Progenitor cell of endocrine pancreas (in vitro differentiated cells): ENCODE data around the gene BCAT1. TPM values are rescaled to one million over a fixed set of nuclear protein-coding genes. Genes with fewer than 3 reads are reported as not detected.

Experiments
- DNase-seq: peaks from one replicate; pipeline ENCODE4 v3.0.0; 2021; ENCODE audit warnings: low spot score; ENCODE audit not compliant: unreplicated experiment
- H3K27ac Mint-ChIP-seq: 2 replicates; pipeline ENCODE4 v1.8.0; 2021; ENCODE audit warnings: mild to moderate bottlenecking, moderate library complexity, mixed read lengths
- H3K27me3 Mint-ChIP-seq: 2 replicates; pipeline ENCODE4 v1.8.0; 2021; ENCODE audit warnings: mixed read lengths
- H3K36me3 Mint-ChIP-seq: 2 replicates; pipeline ENCODE4 v1.8.0; 2022; ENCODE audit warnings: mixed read lengths; ENCODE audit not compliant: insufficient read depth
- H3K4me1 Mint-ChIP-seq: 2 replicates; pipeline ENCODE4 v1.8.0; 2021; ENCODE audit warnings: low read depth, mixed read lengths
- H3K4me3 Mint-ChIP-seq: 2 replicates; pipeline ENCODE4 v1.8.0; 2021; ENCODE audit warnings: low read depth, mild to moderate bottlenecking, moderate library complexity, mixed read lengths
- H3K9me3 Mint-ChIP-seq: 2 replicates; pipeline ENCODE4 v1.8.0; 2021; ENCODE audit warnings: low read depth, mixed read lengths
- total RNA-seq: library from RNA; stranded (reverse); gene quantifications from 2 replicates; pipeline ENCODE4 v1.2.1, GENCODE V29; 2021
- TF ChIP-seq, protein P1 (sequence below): fragments of 200-600 bp; sonication (generic); IDR thresholded peaks from one replicate; pipeline ENCODE4 v1.5.0; 2021; ENCODE audit warnings: antibody characterized with exemption, mild to moderate bottlenecking; ENCODE audit not compliant: unreplicated experiment

Gene BCAT1
- total RNA-seq, 1 donor from 2014 or later: 52.9 TPM

DNA sequence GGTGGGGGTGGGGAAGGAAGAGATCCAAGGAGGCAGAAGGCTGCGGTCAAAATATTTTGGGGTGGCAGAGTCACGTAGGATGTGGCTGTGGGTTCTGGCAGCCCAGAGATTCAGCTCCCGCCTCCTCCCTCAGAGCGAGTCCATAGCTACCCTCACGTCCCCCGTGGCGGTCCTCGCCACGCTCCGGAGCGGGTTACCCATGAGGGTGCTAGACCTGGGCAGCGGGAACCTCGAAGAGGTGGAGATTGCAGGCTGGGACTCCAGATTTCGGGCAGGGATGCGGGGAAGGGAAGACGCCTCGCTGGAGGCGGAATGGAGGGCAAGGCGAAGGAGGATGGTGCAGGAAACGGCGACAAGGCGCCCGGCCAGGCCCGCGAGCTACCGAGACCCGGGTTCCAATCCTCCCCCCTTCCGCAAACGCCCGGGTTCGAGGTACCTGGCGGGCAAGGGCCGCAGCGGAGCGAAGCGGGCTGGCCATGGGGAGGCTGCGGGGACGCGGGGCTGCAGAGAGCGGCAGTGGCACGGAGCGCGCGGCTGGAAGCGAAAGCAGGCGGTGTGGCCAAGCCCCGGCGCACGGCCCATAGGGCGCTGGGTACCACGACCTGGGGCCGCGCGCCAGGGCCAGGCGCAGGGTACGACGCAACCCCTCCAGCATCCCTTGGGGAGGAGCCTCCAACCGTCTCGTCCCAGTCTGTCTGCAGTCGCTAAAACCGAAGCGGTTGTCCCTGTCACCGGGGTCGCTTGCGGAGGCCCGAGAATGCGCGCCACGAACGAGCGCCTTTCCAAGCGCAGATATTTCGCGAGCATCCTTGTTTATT is 46.2 kb downstream of the BCAT1 start:
- Mint-ChIP-seq H3K27me3 (peaks cover 14% of the 10 kb centered on the region), H3K9me3 (peaks cover 4% of the 10 kb centered on the region), H3K27ac (no peak overlapping the region), H3K36me3 (peaks cover 6% of the 10 kb centered on the region), H3K4me3 (peak overlapping the region; percentile 76), H3K4me1 (peaks cover 8% of the 10 kb centered on the region)
- TF ChIP-seq, protein P1, sequence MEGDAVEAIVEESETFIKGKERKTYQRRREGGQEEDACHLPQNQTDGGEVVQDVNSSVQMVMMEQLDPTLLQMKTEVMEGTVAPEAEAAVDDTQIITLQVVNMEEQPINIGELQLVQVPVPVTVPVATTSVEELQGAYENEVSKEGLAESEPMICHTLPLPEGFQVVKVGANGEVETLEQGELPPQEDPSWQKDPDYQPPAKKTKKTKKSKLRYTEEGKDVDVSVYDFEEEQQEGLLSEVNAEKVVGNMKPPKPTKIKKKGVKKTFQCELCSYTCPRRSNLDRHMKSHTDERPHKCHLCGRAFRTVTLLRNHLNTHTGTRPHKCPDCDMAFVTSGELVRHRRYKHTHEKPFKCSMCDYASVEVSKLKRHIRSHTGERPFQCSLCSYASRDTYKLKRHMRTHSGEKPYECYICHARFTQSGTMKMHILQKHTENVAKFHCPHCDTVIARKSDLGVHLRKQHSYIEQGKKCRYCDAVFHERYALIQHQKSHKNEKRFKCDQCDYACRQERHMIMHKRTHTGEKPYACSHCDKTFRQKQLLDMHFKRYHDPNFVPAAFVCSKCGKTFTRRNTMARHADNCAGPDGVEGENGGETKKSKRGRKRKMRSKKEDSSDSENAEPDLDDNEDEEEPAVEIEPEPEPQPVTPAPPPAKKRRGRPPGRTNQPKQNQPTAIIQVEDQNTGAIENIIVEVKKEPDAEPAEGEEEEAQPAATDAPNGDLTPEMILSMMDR: no peak
- DNase-seq: peak; percentile 29

DNA sequence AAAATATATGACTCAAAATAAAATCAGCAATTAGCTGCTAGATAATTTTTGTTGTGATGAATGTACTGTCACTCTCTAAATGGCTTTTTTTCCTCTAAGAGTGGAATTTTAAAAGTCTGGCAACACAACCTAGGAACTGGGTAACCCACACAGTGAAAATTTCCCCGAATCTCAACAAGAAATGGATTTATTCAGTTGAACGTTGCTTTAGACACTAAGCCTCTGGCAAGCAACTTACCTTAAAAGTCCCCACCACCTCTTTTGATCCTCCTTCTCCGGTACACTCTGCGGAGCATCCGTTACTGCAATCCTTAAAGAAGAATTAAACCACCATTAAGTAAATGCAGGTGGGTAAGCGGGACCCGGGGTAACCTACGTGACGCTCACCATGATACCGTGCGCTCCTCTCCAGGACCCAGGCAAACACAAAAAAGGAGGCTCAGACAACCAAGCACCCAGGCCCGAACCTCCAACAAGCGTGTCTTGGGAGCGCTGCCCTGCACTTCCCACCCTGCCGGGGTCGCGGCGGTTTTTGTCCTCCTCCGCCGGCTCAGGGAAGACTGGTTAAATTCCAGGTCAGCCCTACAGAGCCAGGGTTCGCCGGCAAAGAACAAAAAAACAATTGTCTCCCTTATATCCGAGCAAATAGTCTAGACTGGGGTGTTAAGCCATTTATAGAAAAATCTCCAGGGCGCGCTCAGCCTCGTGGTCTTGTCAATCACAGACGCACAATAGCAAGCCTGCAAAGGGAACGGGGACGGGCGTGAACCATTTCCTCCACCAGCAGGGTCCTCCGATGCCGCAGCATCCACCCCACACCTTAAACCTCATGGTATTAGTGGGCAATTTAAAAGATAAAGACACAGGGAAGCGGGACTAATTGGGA is 47.1 kb downstream of the BCAT1 start:
- peak overlapping the region; percentile 76 for H3K4me3 Mint-ChIP-seq
- peaks cover 14% of the 10 kb centered on the region for H3K27me3 Mint-ChIP-seq
- peaks cover 6% of the 10 kb centered on the region for H3K36me3 Mint-ChIP-seq
- TF ChIP-seq, protein P1: no peak
- H3K9me3 Mint-ChIP-seq: peaks cover 4% of the 10 kb centered on the region
- H3K27ac Mint-ChIP-seq: no peak overlapping the region
- peaks cover 8% of the 10 kb centered on the region for H3K4me1 Mint-ChIP-seq
- peak; percentile 30 for DNase-seq

DNA sequence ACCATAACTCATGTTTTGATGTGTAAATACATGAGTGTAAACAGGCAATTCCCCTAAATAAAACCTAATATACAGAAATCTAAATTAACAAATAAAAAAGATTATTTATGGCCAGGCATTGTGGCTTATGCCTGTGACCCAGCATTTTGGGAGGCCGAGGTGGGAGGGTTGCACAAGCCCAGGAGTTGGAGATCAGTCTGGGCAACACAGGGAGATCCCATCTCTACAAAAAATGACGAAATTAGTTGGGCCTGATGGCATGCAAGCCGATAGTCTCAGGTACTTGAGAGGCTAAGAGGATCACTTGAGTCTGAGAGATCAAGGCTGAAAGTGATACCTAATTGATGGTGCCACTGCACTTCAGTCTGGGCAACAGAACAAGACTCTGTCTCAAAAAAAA is 48.7 kb downstream of the BCAT1 start:
- Mint-ChIP-seq H3K4me1 (peaks cover 9% of the 10 kb centered on the region), H3K27me3 (peaks cover 15% of the 10 kb centered on the region), H3K36me3 (peaks cover 6% of the 10 kb centered on the region), H3K9me3 (peaks cover 4% of the 10 kb centered on the region), H3K4me3 (no peak overlapping the region), H3K27ac (no peak overlapping the region)
- TF ChIP-seq, protein P1: no peak
- no peak for DNase-seq

DNA sequence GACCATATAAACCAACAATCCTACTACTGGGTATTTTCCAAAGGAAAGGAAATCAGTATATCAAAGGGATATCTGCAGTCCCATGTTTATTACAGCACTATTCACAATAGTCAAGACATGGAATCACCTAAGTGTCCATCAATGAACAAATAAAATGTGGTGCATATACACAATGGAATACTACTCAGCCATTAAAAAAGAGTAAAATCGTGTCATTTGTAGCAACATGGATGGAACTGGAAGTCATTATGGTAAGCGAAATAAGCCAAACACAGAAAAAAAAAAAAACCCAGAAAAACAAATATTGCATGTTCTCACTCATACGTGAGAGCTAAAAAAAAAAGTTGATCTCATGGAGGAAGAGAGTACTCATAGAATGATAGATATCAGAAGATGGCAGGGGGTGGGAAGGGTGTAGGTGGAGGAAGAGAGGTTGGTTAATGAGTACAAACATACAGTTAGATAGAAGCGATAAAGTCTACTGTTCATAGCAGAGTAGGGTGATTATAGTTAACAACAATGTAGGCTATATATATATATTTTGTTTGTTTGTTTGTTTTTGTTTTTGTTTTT is 49.3 kb downstream of the BCAT1 start:
- Mint-ChIP-seq H3K36me3 (peaks cover 6% of the 10 kb centered on the region), H3K9me3 (peaks cover 4% of the 10 kb centered on the region), H3K4me1 (peaks cover 15% of the 10 kb centered on the region), H3K27ac (no peak overlapping the region), H3K4me3 (no peak overlapping the region), H3K27me3 (peaks cover 18% of the 10 kb centered on the region)
- DNase-seq: no peak
- TF ChIP-seq, protein P1: no peak

DNA sequence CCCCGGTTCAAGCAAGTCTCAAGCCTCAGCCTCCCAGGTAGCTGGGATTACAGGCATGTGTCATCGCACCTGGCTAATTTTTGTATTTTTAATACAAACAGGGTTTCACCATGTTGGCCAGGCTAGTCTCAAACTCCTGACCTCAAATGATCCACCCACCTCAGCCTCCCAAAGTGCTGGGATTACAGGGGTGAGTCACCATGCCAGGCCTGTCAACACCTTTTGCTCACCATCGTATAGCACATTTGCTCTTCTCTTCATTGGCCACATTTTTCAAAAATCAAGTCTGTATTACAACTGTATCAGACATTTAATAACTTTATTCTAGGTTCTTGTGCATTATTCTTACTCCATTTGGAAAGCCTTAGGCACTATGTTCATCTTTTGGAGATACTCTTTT is 50.3 kb downstream of the BCAT1 start:
- Mint-ChIP-seq H3K4me1 (peaks cover 19% of the 10 kb centered on the region), H3K27ac (no peak overlapping the region), H3K4me3 (no peak overlapping the region)

More for the DNA sequence above, 50.3 kb downstream of the BCAT1 start:
- Mint-ChIP-seq H3K27me3 (peaks cover 18% of the 10 kb centered on the region), H3K36me3 (peaks cover 6% of the 10 kb centered on the region), H3K9me3 (peaks cover 4% of the 10 kb centered on the region)
- TF ChIP-seq, protein P1: no peak
- DNase-seq: no peak
